CD4-positive, alpha-beta T cell treated with Interleukin-10 for 1 hour (primary cell): ENCODE measurements around the gene TMEM94.

ENCODE experiments used
- DNase-seq: peaks from one replicate; pipeline ENCODE4 v3.0.0-alpha.2; 2020

The TMEM94 gene

GRCh38 chr17:75478508-75478907 lies 22.1 kb downstream of the TMEM94 start:
- no peak for DNase-seq

- DNase-seq: no peak
Observed at GRCh38 chr17:75480281-75480680, 23.8 kb downstream of the TMEM94 start.

GRCh38 chr17:75481194-75482068 lies 25.0 kb downstream of the TMEM94 start:
- no peak for DNase-seq

GRCh38 chr17:75482098-75482942 lies 25.9 kb downstream of the TMEM94 start:
- DNase-seq: no peak

GRCh38 chr17:75485688-75486087 lies 29.3 kb downstream of the TMEM94 start:
- DNase-seq: no peak

- no peak for DNase-seq
Observed at GRCh38 chr17:75486151-75486550, 29.7 kb downstream of the TMEM94 start.

GRCh38 chr17:75486951-75487350 lies 30.5 kb downstream of the TMEM94 start:
- DNase-seq: no peak

GRCh38 chr17:75487351-75488070 lies 31.1 kb downstream of the TMEM94 start:
- DNase-seq: peak; percentile 57

- DNase-seq: no peak
Observed at GRCh38 chr17:75488693-75489510, 32.5 kb downstream of the TMEM94 start.

GRCh38 chr17:75489511-75489955 lies 33.1 kb downstream of the TMEM94 start:
- DNase-seq: no peak

- DNase-seq: no peak
Observed at GRCh38 chr17:75490173-75490743, 33.8 kb downstream of the TMEM94 start.

GRCh38 chr17:75490953-75491649 lies 34.7 kb downstream of the TMEM94 start:
- no peak for DNase-seq

GRCh38 chr17:75491680-75492079 lies 35.2 kb downstream of the TMEM94 start:
- no peak for DNase-seq

GRCh38 chr17:75492555-75493168 lies 36.2 kb downstream of the TMEM94 start:
- DNase-seq: no peak

- DNase-seq: no peak
Observed at GRCh38 chr17:75493476-75494129, 37.2 kb downstream of the TMEM94 start.

- no peak for DNase-seq
Observed at GRCh38 chr17:75494326-75494877, 38.0 kb downstream of the TMEM94 start.

GRCh38 chr17:75496005-75496404 lies 39.6 kb downstream of the TMEM94 start:
- no peak for DNase-seq

GRCh38 chr17:75498039-75498725 lies 41.7 kb downstream of the TMEM94 start:
- no peak for DNase-seq

GRCh38 chr17:75498726-75499213 lies 42.3 kb downstream of the TMEM94 start:
- DNase-seq: no peak
